Heart right ventricle (tissue), 16 donors: ENCODE results near the gene RFX1. TPM values are rescaled to one million over a fixed set of nuclear protein-coding genes. Genes with fewer than 3 reads are reported as not detected.

Experiments used
- ATAC-seq, 8 donors: fragments of 200-7000 bp; cut with Tn5 transposase; one replicate each; pipeline ENCODE4 v1.9.1; 2020; ENCODE audit warnings: mild to moderate bottlenecking in 8 of 8, moderate library complexity in 8 of 8, moderate number of reproducible peaks in 1 of 8
- DNase-seq, 2 donors: peaks; one replicate each; pipeline ENCODE4 v3.0.0-alpha.2; 2020
- H3K27ac ChIP-seq, 10 donors: fragments of 200-600 bp; sonication (generic) in 2 of 10; one replicate each; pipeline versions ENCODE4 v1.5.0 to v1.8.0; 2020 to 2022; ENCODE audit warnings: mild to moderate bottlenecking in 3 of 10
- H3K27me3 ChIP-seq, 7 donors: fragments of 200-600 bp; one replicate each; pipeline ENCODE4 v1.8.0; 2021 to 2022; ENCODE audit warnings: mild to moderate bottlenecking in 2 of 7
- H3K36me3 ChIP-seq, 9 donors: fragments of 200-600 bp; sonication (generic) in 1 of 9; one replicate each; pipeline versions ENCODE4 v1.5.0 to v1.8.0; 2020 to 2022; ENCODE audit warnings: mild to moderate bottlenecking in 2 of 9
- H3K4me1 ChIP-seq, 9 donors: fragments of 200-600 bp; sonication (generic) in 1 of 9; one replicate each; pipeline versions ENCODE4 v1.5.0 to v1.8.0; 2020 to 2022; ENCODE audit warnings: mild to moderate bottlenecking in 4 of 9
- H3K4me3 ChIP-seq, 10 donors: fragments of 200-600 bp; sonication (generic) in 2 of 10; one replicate each; pipeline versions ENCODE4 v1.5.0 to v1.8.0; 2020 to 2022; ENCODE audit warnings: mild to moderate bottlenecking in 7 of 10, moderate library complexity in 2 of 10
- H3K9me3 ChIP-seq, 11 donors: fragments of 200-600 bp in 10 of 11; sonication (generic) in 2 of 11; one replicate each; pipeline versions ENCODE4 v1.5.0 to v1.8.0; 2013 to 2022; ENCODE audit warnings: mild to moderate bottlenecking in 2 of 11, control low read depth in 1 of 11, moderate library complexity in 1 of 11
- CTCF ChIP-seq, 9 donors: fragments of 200-600 bp; sonication (generic) in 2 of 9; IDR thresholded peaks; one replicate each; pipeline versions ENCODE4 v1.5.0 to v1.8.0; 2021 to 2022; ENCODE audit warnings: antibody characterized with exemption in 9 of 9, mild to moderate bottlenecking in 5 of 9, moderate library complexity in 1 of 9
- WGBS, 2 donors: extraction: QIAGEN DNeasy Blood & Tissue Kit; methylation state at CpG; one replicate each; pipeline ENCODE4 v1.1.7; 2013; ENCODE audit warnings: inconsistent platforms in 1 of 2; 5-methylcytosine and 5-hydroxymethylcytosine counted together
- intact Hi-C, 10 donors: fragments of 100-400 bp; cut with DNase I; formaldehyde crosslinking; loops; one replicate each; pipeline versions ENCODE4 v1.11.1 to v1.14.2; 2022
- polyA plus RNA-seq, 2 donors: library from polyadenylated mRNA; stranded (reverse); fragments of 200-250 nt; gene quantifications; one replicate each; pipeline ENCODE4 v1.2.3, GENCODE V29; 2013
- total RNA-seq, 10 donors: library from RNA; stranded (reverse); fragmentation: NEBNext Ultra II Directional in 3 of 10; extraction: Animal tissue kit (Norgen Biotek cat#: 25700) in 3 of 10; gene quantifications; one replicate each; pipeline versions ENCODE4 v1.2.1 to v1.2.4, GENCODE V29; 2021 to 2023
- donor health status: Arrhythmogenic right ventricular cardiomyopathy.
- donor health status: ischemic (EF 13 %, LVEDD 7.1; RV severe dilation, severe dysfunction).
- donor health status: healthy with polysubstance abuse.
- donor health status: DM: no; HTN: yes; CAD: no.
- donor health status: DM: no; HTN: no; CAD: no.
- donor health status: ischemic (EF 25% LVEDD 6.9; RV normal size, moderate dysfunction).
- donor health status: ischemic (EF 25% LVEDD 5.7; RV mildly dilated, moderate dysfunction).
- donor health status: healthy.
- donor health status: DM: yes; HTN: yes; CAD: no.
- donor health status: Ischemic cardiomyopathy.
- donor health status: ischemic (EF 35%, LVEDD 5.7; RV mildly dilated, moderate dysfunction).
- donor health status: nonischemic (EF 11% LVEDD 7.7; RV severe dilation, severe dysfunction).
- donor health status: DM: yes; HTN: yes; CAD: no.
- donor health status: PGD.
- donor health status: ischemic (EF 29% LVEDD 5.4; RV normal size, mild dysfunction).
- donor health status: nonischemic (EF 23%, LVEDD 6.1; RV moderate dilation, normal function).

Gene RFX1
- total and polyA plus RNA-seq, 12 donors = 2.7 to 15.8 (median 11.8) TPM

- DNase-seq (no peak), ATAC-seq (no peak)
- Histone ChIP-seq H3K27me3 (no peaks in the 10 kb centered on the region), H3K4me1 (peaks cover 4 to 50% (median 39%) of the 10 kb centered on the region in 9 donors), H3K27ac (no peak overlapping the region), H3K4me3 (no peak overlapping the region), H3K9me3 (no peaks in the 10 kb centered on the region), H3K36me3 (peaks cover 0 to 24% (median 0%) of the 10 kb centered on the region in 9 donors)
- WGBS, 2 donors = 94% methylated on average over 17 of the region's 17 CpGs
- intact Hi-C loops = no loop called here
- no peak for TF ChIP-seq CTCF (IDR thresholded peaks at IDR 0.05)
Observed at GRCh38 chr19:13981988-13982501, 24.1 kb downstream of the RFX1 start.

GRCh38 chr19:13981467-13981866 is 24.7 kb downstream of the RFX1 start:
- Histone ChIP-seq H3K27ac (no peak overlapping the region), H3K4me3 (no peak overlapping the region), H3K9me3 (no peaks in the 10 kb centered on the region), H3K36me3 (peaks cover 0 to 29% (median 0%) of the 10 kb centered on the region in 9 donors), H3K4me1 (peaks cover 6 to 50% (median 34%) of the 10 kb centered on the region in 9 donors), H3K27me3 (no peaks in the 10 kb centered on the region)
- 69 to 74% methylated on average over 9 of the region's 9 CpGs for WGBS, 2 donors
- intact Hi-C loops = no loop called here
- ATAC-seq (no peak), DNase-seq (no peak)
- no peak for TF ChIP-seq CTCF (IDR thresholded peaks at IDR 0.05)

GRCh38 chr19:13981021-13981420 is 25.1 kb downstream of the RFX1 start:
- no peak for TF ChIP-seq CTCF (IDR thresholded peaks at IDR 0.05)
- Histone ChIP-seq H3K27me3 (no peaks in the 10 kb centered on the region), H3K27ac (no peak overlapping the region), H3K4me3 (no peak overlapping the region), H3K36me3 (peaks cover 0 to 32% (median 0%) of the 10 kb centered on the region in 9 donors), H3K4me1 (peaks cover 6 to 50% (median 34%) of the 10 kb centered on the region in 9 donors), H3K9me3 (no peaks in the 10 kb centered on the region)
- no peak for ATAC-seq
- intact Hi-C loops = no loop called here
- WGBS, 2 donors = 90 to 95% methylated on average over 5 of the region's 5 CpGs
- no peak for DNase-seq

- DNase-seq = no peak
- 92 to 95% methylated on average over 15 of the region's 15 CpGs for WGBS, 2 donors
- peaks cover 6 to 48% (median 31%) of the 10 kb centered on the region in 9 donors for H3K4me1 ChIP-seq
- no peak overlapping the region for H3K27ac ChIP-seq
- no peak for ATAC-seq
- peaks cover 0 to 39% (median 0%) of the 10 kb centered on the region in 9 donors for H3K36me3 ChIP-seq
- no peak for TF ChIP-seq CTCF (IDR thresholded peaks at IDR 0.05)
- intact Hi-C loops = no loop called here
- H3K4me3 ChIP-seq = no peak overlapping the region
- H3K9me3 ChIP-seq = no peaks in the 10 kb centered on the region
- H3K27me3 ChIP-seq = no peaks in the 10 kb centered on the region
Observed at GRCh38 chr19:13980340-13980739, 25.8 kb downstream of the RFX1 start.
